GM19035 (cell line): ENCODE data around the gene RBM43.
"Not testable (repeated sequence)": the region's sequence is repeated elsewhere in the genome, so short reads cannot be mapped to it uniquely, and the experiment has no call there.

Source experiments
- ATAC-seq: cut with Tn5 transposase; IDR thresholded peaks from one replicate; pipeline ENCODE4 v1.9.1; 2021; ENCODE audit not compliant: unreplicated experiment

The RBM43 gene

GRCh38 chr2:151261231-151261976, at the start of gene RBM43:
TSS of gene RBM43 (minus strand) at chr2:151261863. CDS start at chr2:151261727, 136 bp downstream.
- peak; percentile 93 for ATAC-seq

- not testable (repeated sequence) for ATAC-seq
These were observed 48.6 kb upstream of the RBM43 start for GRCh38 chr2:151310313-151310712.

- no peak for ATAC-seq
These were observed 45.0 kb upstream of the RBM43 start for GRCh38 chr2:151306621-151307020.

GRCh38 chr2:151305129-151305691, 43.5 kb upstream of the RBM43 start:
- no peak for ATAC-seq

GRCh38 chr2:151302879-151303278, 41.2 kb upstream of the RBM43 start:
- ATAC-seq = no peak

- ATAC-seq = no peak
These were observed 40.7 kb upstream of the RBM43 start for GRCh38 chr2:151302404-151302803.

- ATAC-seq = no peak
These were observed 38.4 kb upstream of the RBM43 start for GRCh38 chr2:151299920-151300539.

- peak; percentile 94 for ATAC-seq
These were observed 36.2 kb upstream of the RBM43 start for GRCh38 chr2:151297882-151298281.

- not testable (repeated sequence) for ATAC-seq
These were observed 34.3 kb upstream of the RBM43 start for GRCh38 chr2:151295926-151296325.

GRCh38 chr2:151292546-151292945, 30.9 kb upstream of the RBM43 start:
- no peak for ATAC-seq

- ATAC-seq = no peak
These were observed 30.5 kb upstream of the RBM43 start for GRCh38 chr2:151292141-151292540.

- ATAC-seq = no peak
These were observed 29.6 kb upstream of the RBM43 start for GRCh38 chr2:151291224-151291623.

- peak; percentile 21 for ATAC-seq
These were observed 28.6 kb upstream of the RBM43 start for GRCh38 chr2:151289972-151290866.

- no peak for ATAC-seq
These were observed 26.0 kb upstream of the RBM43 start for GRCh38 chr2:151287513-151288250.

- no peak for ATAC-seq
These were observed 20.7 kb upstream of the RBM43 start for GRCh38 chr2:151282401-151282800.

GRCh38 chr2:151280271-151280670, 18.6 kb upstream of the RBM43 start:
- no peak for ATAC-seq

GRCh38 chr2:151278487-151278886, 16.8 kb upstream of the RBM43 start:
- no peak for ATAC-seq

GRCh38 chr2:151277067-151277466, 15.4 kb upstream of the RBM43 start:
- no peak for ATAC-seq

- no peak for ATAC-seq
These were observed 13.6 kb upstream of the RBM43 start for GRCh38 chr2:151275291-151275690.

- ATAC-seq = no peak
These were observed 10.2 kb upstream of the RBM43 start for GRCh38 chr2:151271824-151272223.
